Gastroesophageal sphincter (tissue), 3 donors: ENCODE data around the gene SLC10A3.

Source experiments
- CTCF ChIP-seq, 4 experiments: fragments of 200-600 bp in 2 of 4; fragments of 450-650 bp in 2 of 4; sonication (generic) in 1 of 4; IDR thresholded peaks; one replicate each; pipeline ENCODE4 v1.5.1; 2017 to 2019; ENCODE audit warnings: antibody characterized with exemption in 4 of 4, mild to moderate bottlenecking in 2 of 4, moderate library complexity in 2 of 4
- EP300 ChIP-seq: sonication (generic); formaldehyde crosslinking; IDR thresholded peaks from one replicate; pipeline ENCODE4 v1.6.1; 2017; ENCODE audit warnings: antibody characterized with exemption, mild to moderate bottlenecking
- POLR2A ChIP-seq, 2 donors: fragments of 450-650 bp; IDR thresholded peaks; one replicate each; pipeline ENCODE4 v1.6.1; 2017; ENCODE audit warnings: antibody characterized with exemption in 2 of 2, mild to moderate bottlenecking in 2 of 2, moderate library complexity in 1 of 2
- POLR2AphosphoS5 ChIP-seq: sonication (generic); formaldehyde crosslinking; IDR thresholded peaks from one replicate; pipeline ENCODE4 v1.6.1; 2017; ENCODE audit warnings: antibody characterized with exemption

DNA sequence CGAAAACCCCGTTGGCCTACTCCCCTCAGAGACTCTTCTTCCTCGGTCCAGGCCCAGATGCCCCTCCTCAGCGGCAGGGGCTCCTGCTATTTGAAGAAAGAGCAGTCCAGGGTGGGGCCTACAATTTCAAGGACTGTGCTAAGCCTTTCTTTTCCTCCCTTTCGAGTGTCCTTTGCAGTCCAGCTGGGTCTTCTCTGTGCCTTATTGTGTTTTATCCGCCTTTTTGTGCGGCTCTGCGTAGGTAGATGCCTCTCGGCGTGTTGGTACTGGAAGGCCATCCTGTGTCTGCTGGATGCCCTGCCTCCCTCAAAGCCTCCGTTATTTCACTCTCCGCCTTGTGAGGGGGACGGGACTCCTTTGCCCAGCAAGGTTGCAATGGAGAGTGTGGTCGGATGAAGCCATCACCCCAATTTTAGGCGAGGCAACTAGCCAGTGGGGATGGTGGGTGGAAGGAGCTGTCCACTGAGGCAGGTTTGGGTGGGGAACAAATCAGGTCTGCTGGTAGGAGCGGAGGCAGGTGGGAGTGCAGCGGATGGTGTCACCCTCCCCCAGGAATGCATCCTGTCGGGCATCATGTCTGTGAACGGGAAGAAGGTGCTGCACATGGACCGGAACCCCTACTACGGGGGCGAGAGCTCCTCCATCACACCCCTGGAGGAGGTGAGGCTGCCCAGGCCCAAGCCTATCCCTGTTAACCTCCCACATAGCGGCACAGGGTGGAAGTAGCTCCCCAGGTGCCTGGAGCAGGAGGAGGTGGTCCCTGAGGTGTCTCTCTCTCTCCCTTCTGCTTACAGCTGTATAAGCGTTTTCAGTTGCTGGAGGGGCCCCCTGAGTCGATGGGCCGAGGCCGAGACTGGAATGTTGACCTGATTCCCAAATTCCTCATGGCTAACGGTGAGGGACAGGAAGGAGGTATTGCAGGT lies 52.2 kb downstream of the SLC10A3 start:
- TF ChIP-seq CTCF (IDR thresholded peaks at IDR 0.05) (no peak), POLR2AphosphoS5 (no peak), POLR2A (IDR thresholded peaks at IDR 0.05) (no peak), EP300 (no peak)
